ENCODE measurements around the gene DBN1. TPM values are rescaled to one million over a fixed set of nuclear protein-coding genes. Genes with fewer than 3 reads are reported as not detected.
"Not testable (repeated sequence)": the region's sequence is repeated elsewhere in the genome, so short reads cannot be mapped to it uniquely, and the experiment has no call there.

DBN1 gene
- total RNA-seq, 1 experiment from 2014 or later = 29.1 TPM

- Histone ChIP-seq H3K9ac (ENCODE audit: low read length) (peak overlapping the region; percentile 21), H3K4me2 (ENCODE audit: low read depth, low read length, poor library complexity, severe bottlenecking) (peak overlapping the region; percentile 35), H3K79me2 (ENCODE audit: low read length) (peaks cover 3% of the 10 kb centered on the region)
These were observed 17.6 kb upstream of the DBN1 start for GRCh38 chr5:177490992-177491391.

DNA sequence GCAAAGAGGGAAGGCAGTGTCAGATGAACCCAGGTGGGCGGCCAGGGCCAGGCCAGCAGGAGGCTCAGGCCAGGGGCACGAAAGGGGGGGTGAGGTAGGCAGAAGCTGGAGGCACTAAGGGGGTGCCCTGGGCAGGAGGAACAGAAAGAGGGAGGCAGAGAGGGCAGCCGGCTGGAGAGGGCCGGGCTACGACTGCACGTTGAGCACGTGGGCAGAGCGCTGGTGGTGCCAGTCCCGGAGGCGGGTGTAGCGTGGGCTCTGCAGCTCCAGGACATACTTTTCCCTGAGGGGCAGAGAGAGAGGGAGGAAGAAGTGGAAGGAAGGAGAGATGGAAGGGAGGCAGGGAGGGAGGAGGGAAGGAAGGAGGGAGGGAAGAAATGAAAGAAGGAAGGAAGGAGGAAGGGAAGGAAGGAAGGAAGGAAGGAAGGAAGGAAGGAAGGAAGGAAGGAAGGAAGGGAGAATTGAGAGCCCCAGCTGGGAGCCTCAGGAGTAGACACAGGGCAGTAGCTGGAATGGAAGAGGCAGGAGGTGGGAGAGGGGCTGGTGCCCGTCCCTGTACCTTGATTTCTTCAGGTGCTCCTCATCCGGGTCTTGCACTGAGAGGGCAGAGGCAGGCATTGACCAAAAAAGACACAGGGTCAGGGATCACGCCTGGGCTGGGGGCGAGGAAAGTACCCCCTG, 17.0 kb upstream of the DBN1 start:
- H3K9ac ChIP-seq (ENCODE audit: low read length) = peak overlapping the region; percentile 21
- H3K4me2 ChIP-seq (ENCODE audit: low read depth, low read length, poor library complexity, severe bottlenecking) = peak overlapping the region; percentile 35
- H3K4me1 ChIP-seq (ENCODE audit: low read length) = peaks cover 42% of the 10 kb centered on the region
- H4K20me1 ChIP-seq (ENCODE audit: insufficient read depth, low read depth, low read length) = no peaks in the 10 kb centered on the region
- no peak overlapping the region for H3K4me3 ChIP-seq (ENCODE audit: low read length)
- H2AFZ ChIP-seq (ENCODE audit: low read length) = no peak overlapping the region
- no peak for DNase-seq
- no peaks in the 10 kb centered on the region for H3K27me3 ChIP-seq (ENCODE audit: low read length)
- no peaks in the 10 kb centered on the region for H3K79me2 ChIP-seq (ENCODE audit: low read length)
- H3K9me2 ChIP-seq (replicated peaks; ENCODE audit: insufficient read depth, low read length) = no peaks in the 10 kb centered on the region
- H3K9me3 ChIP-seq (ENCODE audit: low read length) = no peaks in the 10 kb centered on the region
- peak overlapping the region; percentile 56 for H3K27ac ChIP-seq (ENCODE audit: low read length)
- H3K36me3 ChIP-seq (ENCODE audit: insufficient read depth, low read length) = peaks cover 16% of the 10 kb centered on the region

More at GRCh38 chr5:177490992-177491391, 17.6 kb upstream of the DBN1 start:
- H3K9me2 ChIP-seq (replicated peaks; ENCODE audit: insufficient read depth, low read length) = no peaks in the 10 kb centered on the region
- no peak overlapping the region for H3K4me3 ChIP-seq (ENCODE audit: low read length)
- H3K4me1 ChIP-seq (ENCODE audit: low read length) = peaks cover 48% of the 10 kb centered on the region
- H3K27ac ChIP-seq (ENCODE audit: low read length) = no peak overlapping the region
- H4K20me1 ChIP-seq (ENCODE audit: insufficient read depth, low read depth, low read length) = 0 out of 2 replicates have a peak, but pooled peaks cover 2% of the 10 kb centered on the region
- no peak for DNase-seq
- H3K36me3 ChIP-seq (ENCODE audit: insufficient read depth, low read length) = peaks cover 16% of the 10 kb centered on the region
- no peak overlapping the region for H2AFZ ChIP-seq (ENCODE audit: low read length)
- H3K9me3 ChIP-seq (ENCODE audit: low read length) = no peaks in the 10 kb centered on the region
- no peaks in the 10 kb centered on the region for H3K27me3 ChIP-seq (ENCODE audit: low read length)

DNA sequence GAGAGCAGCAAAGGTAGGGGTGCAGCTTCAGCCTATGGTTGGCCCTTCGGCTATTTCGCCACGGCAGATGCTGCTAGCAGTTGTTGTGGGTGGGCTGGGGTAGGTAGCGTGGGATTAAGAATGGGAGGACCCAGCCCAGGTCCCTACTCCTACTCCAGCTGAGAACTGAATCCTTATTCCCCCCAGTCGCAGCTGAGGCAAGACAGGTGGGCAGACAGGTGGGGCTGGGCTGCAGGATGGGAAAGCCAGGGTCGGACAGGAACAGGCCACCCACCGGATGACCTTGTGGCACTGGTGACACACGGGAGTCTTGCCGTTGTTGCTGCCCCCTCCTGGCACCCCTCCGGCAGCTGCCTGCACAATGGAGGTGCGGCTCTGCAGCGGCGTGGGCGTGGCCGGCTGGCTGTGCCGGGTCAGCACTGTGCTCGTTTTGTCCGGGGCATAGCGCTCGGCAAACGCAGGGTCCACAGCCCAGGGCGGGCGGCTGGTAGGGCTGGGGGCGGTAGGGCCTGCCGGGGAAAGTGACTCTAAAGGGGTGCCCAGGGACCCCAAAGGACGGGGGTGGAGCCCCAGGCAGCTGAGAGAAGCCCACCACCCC, 15.8 kb upstream of the DBN1 start:
- H3K9ac ChIP-seq (ENCODE audit: low read length) = peak overlapping the region; percentile 21; the same call in 1 of the 2 replicates
- H3K4me2 ChIP-seq (ENCODE audit: low read depth, low read length, poor library complexity, severe bottlenecking) = peak overlapping the region; percentile 35
- peaks cover 30% of the 10 kb centered on the region for H3K4me1 ChIP-seq (ENCODE audit: low read length)

DNA sequence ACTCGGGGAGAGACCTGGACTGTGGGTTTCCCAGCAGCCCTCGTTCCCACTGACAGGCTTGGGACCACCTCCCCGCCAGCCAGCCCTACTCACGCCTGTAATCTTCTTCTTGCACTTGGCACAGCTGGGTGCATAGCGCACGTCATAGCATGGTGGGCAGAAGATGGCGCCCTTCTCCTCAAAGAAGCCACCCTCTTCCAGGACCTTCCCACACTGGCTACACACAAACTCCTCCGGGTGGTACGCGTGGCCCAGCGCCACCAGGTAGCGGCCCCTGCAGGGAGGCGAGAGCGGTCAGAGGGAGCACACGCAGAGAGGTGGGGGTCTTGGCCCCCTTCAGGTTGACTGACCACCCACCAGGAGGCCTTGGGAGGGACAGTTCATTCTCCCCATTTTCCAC, 14.5 kb upstream of the DBN1 start:
- peaks cover 16% of the 10 kb centered on the region for H3K36me3 ChIP-seq (ENCODE audit: insufficient read depth, low read length)
- H3K9me3 ChIP-seq (ENCODE audit: low read length) = no peaks in the 10 kb centered on the region
- peaks cover 25% of the 10 kb centered on the region for H3K4me1 ChIP-seq (ENCODE audit: low read length)
- no peak overlapping the region for H3K4me2 ChIP-seq (ENCODE audit: low read depth, low read length, poor library complexity, severe bottlenecking)
- no peaks in the 10 kb centered on the region for H3K9me2 ChIP-seq (replicated peaks; ENCODE audit: insufficient read depth, low read length)
- no peaks in the 10 kb centered on the region for H4K20me1 ChIP-seq (ENCODE audit: insufficient read depth, low read depth, low read length)
- no peaks in the 10 kb centered on the region for H3K79me2 ChIP-seq (ENCODE audit: low read length)
- no peak overlapping the region for H3K9ac ChIP-seq (ENCODE audit: low read length)
- DNase-seq = no peak
- H3K4me3 ChIP-seq (ENCODE audit: low read length) = no peak overlapping the region
- H2AFZ ChIP-seq (ENCODE audit: low read length) = no peak overlapping the region
- no peaks in the 10 kb centered on the region for H3K27me3 ChIP-seq (ENCODE audit: low read length)
- no peak overlapping the region for H3K27ac ChIP-seq (ENCODE audit: low read length)

More for the DNA sequence above, 15.8 kb upstream of the DBN1 start:
- Histone ChIP-seq H3K9me2 (replicated peaks; ENCODE audit: insufficient read depth, low read length) (no peaks in the 10 kb centered on the region), H3K9me3 (ENCODE audit: low read length) (no peaks in the 10 kb centered on the region), H2AFZ (ENCODE audit: low read length) (no peak overlapping the region), H3K27ac (ENCODE audit: low read length) (no peak overlapping the region), H3K36me3 (ENCODE audit: insufficient read depth, low read length) (peaks cover 16% of the 10 kb centered on the region), H3K79me2 (ENCODE audit: low read length) (no peaks in the 10 kb centered on the region), H3K27me3 (ENCODE audit: low read length) (no peaks in the 10 kb centered on the region), H3K4me3 (ENCODE audit: low read length) (peak overlapping the region; percentile 34; the same call in 1 of the 2 replicates), H4K20me1 (ENCODE audit: insufficient read depth, low read depth, low read length) (no peaks in the 10 kb centered on the region)
- peak; percentile 86 for DNase-seq

DNA sequence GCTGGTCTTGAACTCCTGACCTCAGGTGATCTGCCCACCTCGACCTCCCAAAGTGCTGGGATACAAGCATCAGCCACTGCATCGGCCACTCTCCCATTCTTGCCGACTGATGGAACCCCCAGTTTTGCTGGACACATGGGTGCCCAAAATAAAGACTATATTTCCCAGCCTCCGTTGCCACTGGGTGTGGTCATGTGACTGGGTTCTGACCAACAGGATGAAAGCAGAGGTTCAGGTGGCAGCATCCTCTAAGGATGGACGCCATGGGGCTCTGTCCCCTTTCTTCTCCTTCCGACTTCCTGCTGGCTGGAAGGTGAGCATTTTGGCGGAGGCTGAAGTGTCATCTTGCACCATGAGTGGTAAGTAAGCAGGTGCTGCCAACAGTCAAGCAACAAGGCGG, 13.7 kb upstream of the DBN1 start:
- H4K20me1 ChIP-seq (ENCODE audit: insufficient read depth, low read depth, low read length) = no peaks in the 10 kb centered on the region
- H3K27me3 ChIP-seq (ENCODE audit: low read length) = no peaks in the 10 kb centered on the region
- H3K9me3 ChIP-seq (ENCODE audit: low read length) = no peaks in the 10 kb centered on the region
- no peak overlapping the region for H3K4me2 ChIP-seq (ENCODE audit: low read depth, low read length, poor library complexity, severe bottlenecking)
- H2AFZ ChIP-seq (ENCODE audit: low read length) = no peak overlapping the region
- H3K4me1 ChIP-seq (ENCODE audit: low read length) = peaks cover 25% of the 10 kb centered on the region
- no peaks in the 10 kb centered on the region for H3K79me2 ChIP-seq (ENCODE audit: low read length)
- H3K9ac ChIP-seq (ENCODE audit: low read length) = no peak overlapping the region
- no peak overlapping the region for H3K27ac ChIP-seq (ENCODE audit: low read length)
- no peaks in the 10 kb centered on the region for H3K9me2 ChIP-seq (replicated peaks; ENCODE audit: insufficient read depth, low read length)
- peaks cover 16% of the 10 kb centered on the region for H3K36me3 ChIP-seq (ENCODE audit: insufficient read depth, low read length)
- no peak overlapping the region for H3K4me3 ChIP-seq (ENCODE audit: low read length)
- no peak for DNase-seq

GRCh38 chr5:177486256-177486655, 12.8 kb upstream of the DBN1 start:
- H2AFZ ChIP-seq (ENCODE audit: low read length) = no peak overlapping the region
- H3K27me3 ChIP-seq (ENCODE audit: low read length) = no peaks in the 10 kb centered on the region
- H4K20me1 ChIP-seq (ENCODE audit: insufficient read depth, low read depth, low read length) = no peaks in the 10 kb centered on the region
- no peak overlapping the region for H3K27ac ChIP-seq (ENCODE audit: low read length)
- H3K4me3 ChIP-seq (ENCODE audit: low read length) = no peak overlapping the region
- peaks cover 24% of the 10 kb centered on the region for H3K4me1 ChIP-seq (ENCODE audit: low read length)
- no peak for DNase-seq
- no peaks in the 10 kb centered on the region for H3K79me2 ChIP-seq (ENCODE audit: low read length)
- peaks cover 16% of the 10 kb centered on the region for H3K36me3 ChIP-seq (ENCODE audit: insufficient read depth, low read length)
- H3K9me2 ChIP-seq (replicated peaks; ENCODE audit: insufficient read depth, low read length) = no peaks in the 10 kb centered on the region
- H3K9ac ChIP-seq (ENCODE audit: low read length) = no peak overlapping the region
- no peak overlapping the region for H3K4me2 ChIP-seq (ENCODE audit: low read depth, low read length, poor library complexity, severe bottlenecking)
- no peaks in the 10 kb centered on the region for H3K9me3 ChIP-seq (ENCODE audit: low read length)

- not testable (repeated sequence) for H3K27me3 ChIP-seq (ENCODE audit: low read length); H3K27ac ChIP-seq (ENCODE audit: low read length); H3K4me3 ChIP-seq (ENCODE audit: low read length); DNase-seq; H3K9me2 ChIP-seq (replicated peaks; ENCODE audit: insufficient read depth, low read length); H2AFZ ChIP-seq (ENCODE audit: low read length); H4K20me1 ChIP-seq (ENCODE audit: insufficient read depth, low read depth, low read length); H3K4me2 ChIP-seq (ENCODE audit: low read depth, low read length, poor library complexity, severe bottlenecking); H3K79me2 ChIP-seq (ENCODE audit: low read length); H3K9ac ChIP-seq (ENCODE audit: low read length); H3K9me3 ChIP-seq (ENCODE audit: low read length)
- Histone ChIP-seq H3K36me3 (ENCODE audit: insufficient read depth, low read length) (peaks cover 16% of the 10 kb centered on the region), H3K4me1 (ENCODE audit: low read length) (peaks cover 19% of the 10 kb centered on the region)
These were observed 12.3 kb upstream of the DBN1 start for GRCh38 chr5:177485753-177486152.

- Histone ChIP-seq H3K27ac (ENCODE audit: low read length) (no peak overlapping the region), H3K9ac (ENCODE audit: low read length) (no peak overlapping the region), H3K27me3 (ENCODE audit: low read length) (no peaks in the 10 kb centered on the region), H3K36me3 (ENCODE audit: insufficient read depth, low read length) (peaks cover 16% of the 10 kb centered on the region), H3K4me3 (ENCODE audit: low read length) (no peak overlapping the region), H3K4me2 (ENCODE audit: low read depth, low read length, poor library complexity, severe bottlenecking) (no peak overlapping the region), H3K9me2 (replicated peaks; ENCODE audit: insufficient read depth, low read length) (no peaks in the 10 kb centered on the region), H4K20me1 (ENCODE audit: insufficient read depth, low read depth, low read length) (no peaks in the 10 kb centered on the region), H3K9me3 (ENCODE audit: low read length) (no peaks in the 10 kb centered on the region), H3K4me1 (ENCODE audit: low read length) (peaks cover 12% of the 10 kb centered on the region), H3K79me2 (ENCODE audit: low read length) (no peaks in the 10 kb centered on the region), H2AFZ (ENCODE audit: low read length) (no peak overlapping the region)
- DNase-seq = no peak
These were observed 11.6 kb upstream of the DBN1 start for GRCh38 chr5:177484902-177485549.
